HG03039 (cell line): ENCODE measurements around the gene YPEL2.
"Not testable (repeated sequence)": the region's sequence is repeated elsewhere in the genome, so short reads cannot be mapped to it uniquely, and the experiment has no call there.

Source experiments
- ATAC-seq: cut with Tn5 transposase; IDR thresholded peaks from one replicate; pipeline ENCODE4 v1.9.1; 2021; ENCODE audit warnings: mild to moderate bottlenecking, moderate library complexity; ENCODE audit not compliant: unreplicated experiment

Gene YPEL2

GRCh38 chr17:59374612-59375011 is 43.2 kb downstream of the YPEL2 start:
- ATAC-seq, result no peak

GRCh38 chr17:59375857-59376256 is 44.4 kb downstream of the YPEL2 start:
- ATAC-seq, result no peak

GRCh38 chr17:59376506-59376905 is 45.1 kb downstream of the YPEL2 start:
- ATAC-seq, result no peak

GRCh38 chr17:59377410-59377809 is 46.0 kb downstream of the YPEL2 start:
- no peak for ATAC-seq

GRCh38 chr17:59378675-59379074 is 47.2 kb downstream of the YPEL2 start:
- no peak for ATAC-seq

- ATAC-seq, result no peak
Observed at GRCh38 chr17:59380474-59380873, 49.0 kb downstream of the YPEL2 start.

GRCh38 chr17:59381716-59382570 is 50.5 kb downstream of the YPEL2 start:
- ATAC-seq, result no peak

GRCh38 chr17:59383893-59384292 is 52.4 kb downstream of the YPEL2 start:
- ATAC-seq, result no peak

- no peak for ATAC-seq
Observed at GRCh38 chr17:59387351-59388068, 56.1 kb downstream of the YPEL2 start.

GRCh38 chr17:59388069-59388556 is 56.7 kb downstream of the YPEL2 start:
- ATAC-seq, result no peak

- no peak for ATAC-seq
Observed at GRCh38 chr17:59389066-59389465, 57.6 kb downstream of the YPEL2 start.

GRCh38 chr17:59391021-59391420 is 59.6 kb downstream of the YPEL2 start:
- no peak for ATAC-seq

- no peak for ATAC-seq
Observed at GRCh38 chr17:59392973-59393679, 61.7 kb downstream of the YPEL2 start.

- not testable (repeated sequence) for ATAC-seq
Observed at GRCh38 chr17:59393742-59394410, 62.4 kb downstream of the YPEL2 start.

- no peak for ATAC-seq
Observed at GRCh38 chr17:59396134-59396826, 64.8 kb downstream of the YPEL2 start.

GRCh38 chr17:59397316-59398073 is 66.0 kb downstream of the YPEL2 start:
- no peak for ATAC-seq

GRCh38 chr17:59399914-59400313 is 68.5 kb downstream of the YPEL2 start:
- ATAC-seq, result no peak

- ATAC-seq, result no peak
Observed at GRCh38 chr17:59400858-59401257, 69.4 kb downstream of the YPEL2 start.

- no peak for ATAC-seq
Observed at GRCh38 chr17:59401274-59401673, 69.8 kb downstream of the YPEL2 start.

GRCh38 chr17:59401725-59402124 is 70.3 kb downstream of the YPEL2 start:
- no peak for ATAC-seq
